SH-SY5Y (cell line): ENCODE results near the gene MTMR6.

Experiments used
- GATA2 ChIP-seq: IDR thresholded peaks from 2 replicates; pipeline ENCODE4 v1.6.1; 2011; ENCODE audit warnings: mild to moderate bottlenecking, low read depth, low read length
- GATA3 ChIP-seq: IDR thresholded peaks from 2 replicates; pipeline ENCODE4 v1.6.1; 2011; ENCODE audit warnings: low read depth, mild to moderate bottlenecking, low read length, moderate library complexity

Gene MTMR6

GRCh38 chr13:25291691-25292090 is 4.4 kb upstream of the MTMR6 start:
- TF ChIP-seq GATA2 (no peak), GATA3 (no peak)

- TF ChIP-seq GATA3 (no peak), GATA2 (no peak)
These were observed 1.7 kb upstream of the MTMR6 start for GRCh38 chr13:25288966-25289365.

- TF ChIP-seq GATA3, result no peak
- no peak for TF ChIP-seq GATA2
These were observed 850 bp downstream of the MTMR6 start for GRCh38 chr13:25286308-25286968.

- no peak for TF ChIP-seq GATA2
- no peak for TF ChIP-seq GATA3
These were observed 5.4 kb downstream of the MTMR6 start for GRCh38 chr13:25281935-25282332.

- TF ChIP-seq GATA3 (no peak), GATA2 (no peak)
These were observed 5.9 kb downstream of the MTMR6 start for GRCh38 chr13:25281193-25281934.

- TF ChIP-seq GATA2 (no peak), GATA3 (no peak)
These were observed 6.9 kb downstream of the MTMR6 start for GRCh38 chr13:25280396-25280795.

GRCh38 chr13:25276748-25277147 is 10.5 kb downstream of the MTMR6 start:
- no peak for TF ChIP-seq GATA3
- no peak for TF ChIP-seq GATA2

GRCh38 chr13:25268561-25268960 is 18.7 kb downstream of the MTMR6 start:
- TF ChIP-seq GATA2 (no peak), GATA3 (no peak)

- TF ChIP-seq GATA3 (no peak), GATA2 (no peak)
These were observed 19.6 kb downstream of the MTMR6 start for GRCh38 chr13:25267715-25268114.

- no peak for TF ChIP-seq GATA2
- TF ChIP-seq GATA3, result no peak
These were observed 20.6 kb downstream of the MTMR6 start for GRCh38 chr13:25266706-25267105.

- TF ChIP-seq GATA2, result no peak
- no peak for TF ChIP-seq GATA3
These were observed 25.0 kb downstream of the MTMR6 start for GRCh38 chr13:25262261-25262660.

- TF ChIP-seq GATA3, result no peak
- no peak for TF ChIP-seq GATA2
These were observed 33.6 kb downstream of the MTMR6 start for GRCh38 chr13:25253702-25254101.

GRCh38 chr13:25252752-25253151 is 34.5 kb downstream of the MTMR6 start:
- TF ChIP-seq GATA2, result no peak
- no peak for TF ChIP-seq GATA3

- TF ChIP-seq GATA3 (no peak), GATA2 (no peak)
These were observed 35.1 kb downstream of the MTMR6 start for GRCh38 chr13:25252225-25252624.

GRCh38 chr13:25249001-25249543 is 38.2 kb downstream of the MTMR6 start:
- TF ChIP-seq GATA2 (no peak), GATA3 (no peak)
